ENCODE data around the gene MAD2L1BP. TPM values are rescaled to one million over a fixed set of nuclear protein-coding genes. Genes with fewer than 3 reads are reported as not detected.

Gene MAD2L1BP
- total and polyA plus RNA-seq, 2 of the 13 experiments (the other 11 are each of a cell fraction or from before 2014, with no cell fraction given): 54.2 to 55.5 TPM

GRCh38 chr6:43678341-43678740, 42.7 kb downstream of the MAD2L1BP start:
- Histone ChIP-seq H3K27ac (ENCODE audit: extremely low read length, insufficient read depth, low read length) (no peak overlapping the region), H3K4me1 (ENCODE audit: insufficient read depth, low read length) (peaks cover 14% of the 10 kb centered on the region), H3K4me2 (ENCODE audit: low read depth, low read length) (no peak overlapping the region), H3K4me3 (replicated peaks in 1 of 3; ENCODE audit: insufficient read depth in 1 of 3, low read depth in 2 of 3, low read length in 3 of 3) (no peak overlapping the region), H2AFZ (ENCODE audit: low read length) (no peak overlapping the region), H3K9ac (ENCODE audit: insufficient read depth, low read depth, low read length) (no peak overlapping the region), H3K36me3 (replicated peaks in 1 of 2; ENCODE audit: control insufficient read depth in 1 of 2, insufficient read depth in 2 of 2, low read length in 2 of 2) (peaks cover 67 to 100% of the 10 kb centered on the region in 2 experiments), H4K20me1 (ENCODE audit: insufficient read depth, low read length) (peaks cover 4% of the 10 kb centered on the region; the same call in 1 of the 2 replicates), H3K9me3 (ENCODE audit: low read length) (no peaks in the 10 kb centered on the region), H3K79me2 (ENCODE audit: insufficient read depth, low read length) (peaks cover 26% of the 10 kb centered on the region), H3K27me3 (ENCODE audit: control insufficient read depth in 1 of 2, insufficient read depth in 2 of 2, low read length in 2 of 2) (no peaks in the 10 kb centered on the region)
- TF ChIP-seq CBX5 (CRISPR knock-in tag; IDR thresholded peaks at IDR 0.05; ENCODE audit: borderline replicate concordance): no peak
- no peak for TF ChIP-seq ELF3 (CRISPR knock-in tag; IDR thresholded peaks at IDR 0.05)
- TF ChIP-seq IRX3 (CRISPR knock-in tag; IDR thresholded peaks at IDR 0.05; ENCODE audit: borderline replicate concordance, low read depth): no peak
- no peak for TF ChIP-seq TGIF2 (CRISPR knock-in tag; IDR thresholded peaks at IDR 0.05)
- no peak for TF ChIP-seq ATAD3A (CRISPR knock-in tag; IDR thresholded peaks at IDR 0.05)
- TF ChIP-seq ZNF234 (CRISPR knock-in tag; conservative IDR thresholded peaks at IDR 0.05): no peak
- no peak for TF ChIP-seq PITX1 (CRISPR knock-in tag; IDR thresholded peaks at IDR 0.05)
- TF ChIP-seq ZNF724P (CRISPR knock-in tag; IDR thresholded peaks at IDR 0.05; ENCODE audit: borderline replicate concordance): no peak
- WGBS (ENCODE audit: low lambda C conversion rate): 98% methylated on average over 7 of the region's 7 CpGs
- no TSS peak for BruUV-seq (replicated peaks)
- no peak for DNase-seq (ENCODE audit: low spot score)
- intact Hi-C loops (cut with micrococcal nuclease; ENCODE audit: unreplicated experiment) (no loop called here), in situ Hi-C loops (cut with HindIII; ENCODE audit: extremely low pct_ligation_motif_present, low pct_unique_long_range_greater_than_20kb) (no loop called here)
- no peak for ATAC-seq
- FAIRE-seq: no peak
- ChIA-PET CTCF (ENCODE audit: low intra/inter-chr PET ratio, low total read pairs) (no interaction called here), POLR2A (no interaction called here)

- ATAC-seq (no peak), DNase-seq (ENCODE audit: low spot score) (no peak), FAIRE-seq (no peak)
- H3K9me3 ChIP-seq (ENCODE audit: low read length): no peaks in the 10 kb centered on the region
- peaks cover 15% of the 10 kb centered on the region for H3K4me1 ChIP-seq (ENCODE audit: insufficient read depth, low read length)
- in situ Hi-C loops (cut with HindIII; ENCODE audit: extremely low pct_ligation_motif_present, low pct_unique_long_range_greater_than_20kb): no loop called here
- ChIA-PET CTCF (ENCODE audit: low intra/inter-chr PET ratio, low total read pairs) (no interaction called here), POLR2A (no interaction called here)
- H3K27ac ChIP-seq (ENCODE audit: extremely low read length, insufficient read depth, low read length): no peak overlapping the region
- peaks cover 65 to 100% of the 10 kb centered on the region in 2 experiments for H3K36me3 ChIP-seq (replicated peaks in 1 of 2; ENCODE audit: control insufficient read depth in 1 of 2, insufficient read depth in 2 of 2, low read length in 2 of 2)
- H3K79me2 ChIP-seq (ENCODE audit: insufficient read depth, low read length): peaks cover 33% of the 10 kb centered on the region
- no peak overlapping the region for H3K4me2 ChIP-seq (ENCODE audit: low read depth, low read length)
- 98% methylated on average over 6 of the region's 6 CpGs for WGBS (ENCODE audit: low lambda C conversion rate)
- H4K20me1 ChIP-seq (ENCODE audit: insufficient read depth, low read length): peaks cover 4% of the 10 kb centered on the region; the same call in 1 of the 2 replicates
- H3K4me3 ChIP-seq (replicated peaks in 1 of 3; ENCODE audit: insufficient read depth in 1 of 3, low read depth in 2 of 3, low read length in 3 of 3): no peak overlapping the region
- intact Hi-C loops (cut with micrococcal nuclease; ENCODE audit: unreplicated experiment): no loop called here
- no peaks in the 10 kb centered on the region for H3K27me3 ChIP-seq (ENCODE audit: control insufficient read depth in 1 of 2, insufficient read depth in 2 of 2, low read length in 2 of 2)
- no peak overlapping the region for H2AFZ ChIP-seq (ENCODE audit: low read length)
- no TSS peak for BruUV-seq (replicated peaks)
- no peak overlapping the region for H3K9ac ChIP-seq (ENCODE audit: insufficient read depth, low read depth, low read length)
- TF ChIP-seq RBFOX2 (IDR thresholded peaks at IDR 0.05; ENCODE audit: low read depth, low read length): no peak
- TF ChIP-seq MYC (CRISPR knock-in tag; IDR thresholded peaks at IDR 0.05; ENCODE audit: borderline replicate concordance): no peak
- TF ChIP-seq GPN1 (CRISPR knock-in tag; IDR thresholded peaks at IDR 0.05; ENCODE audit: borderline replicate concordance): no peak
- TF ChIP-seq ZNF7 (CRISPR knock-in tag; IDR thresholded peaks at IDR 0.05): no peak
- TF ChIP-seq SNRNP70 (IDR thresholded peaks at IDR 0.05; ENCODE audit: low read depth, low read length): no peak
- TF ChIP-seq HMGA1 (CRISPR knock-in tag; conservative IDR thresholded peaks at IDR 0.05): no peak
- TF ChIP-seq ZNF484 (CRISPR knock-in tag; IDR thresholded peaks at IDR 0.05; ENCODE audit: borderline replicate concordance, low read depth): no peak
- no peak for TF ChIP-seq ZNF124 (CRISPR knock-in tag; IDR thresholded peaks at IDR 0.05)
- no peak for TF ChIP-seq MXI1 (IDR thresholded peaks at IDR 0.05; ENCODE audit: borderline replicate concordance, low read depth, low read length)
- TF ChIP-seq ZNF274 (CRISPR knock-in tag; IDR thresholded peaks at IDR 0.05): no peak
- TF ChIP-seq, protein P1, sequence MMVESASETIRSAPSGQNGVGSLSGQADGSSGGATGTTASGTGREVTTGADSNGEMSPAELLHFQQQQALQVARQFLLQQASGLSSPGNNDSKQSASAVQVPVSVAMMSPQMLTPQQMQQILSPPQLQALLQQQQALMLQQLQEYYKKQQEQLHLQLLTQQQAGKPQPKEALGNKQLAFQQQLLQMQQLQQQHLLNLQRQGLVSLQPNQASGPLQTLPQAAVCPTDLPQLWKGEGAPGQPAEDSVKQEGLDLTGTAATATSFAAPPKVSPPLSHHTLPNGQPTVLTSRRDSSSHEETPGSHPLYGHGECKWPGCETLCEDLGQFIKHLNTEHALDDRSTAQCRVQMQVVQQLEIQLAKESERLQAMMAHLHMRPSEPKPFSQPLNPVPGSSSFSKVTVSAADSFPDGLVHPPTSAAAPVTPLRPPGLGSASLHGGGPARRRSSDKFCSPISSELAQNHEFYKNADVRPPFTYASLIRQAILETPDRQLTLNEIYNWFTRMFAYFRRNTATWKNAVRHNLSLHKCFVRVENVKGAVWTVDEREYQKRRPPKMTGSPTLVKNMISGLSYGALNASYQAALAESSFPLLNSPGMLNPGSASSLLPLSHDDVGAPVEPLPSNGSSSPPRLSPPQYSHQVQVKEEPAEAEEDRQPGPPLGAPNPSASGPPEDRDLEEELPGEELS (CRISPR knock-in tag; IDR thresholded peaks at IDR 0.05): no peak
Measured at GRCh38 chr6:43679057-43679456, 43.4 kb downstream of the MAD2L1BP start.
